ENCODE measurements around the gene CEP19. TPM values are rescaled to one million over a fixed set of nuclear protein-coding genes. Genes with fewer than 3 reads are reported as not detected.

CEP19 gene
- total RNA-seq, 2 experiments from 2014 or later = 4.7 to 5.6 TPM

DNA sequence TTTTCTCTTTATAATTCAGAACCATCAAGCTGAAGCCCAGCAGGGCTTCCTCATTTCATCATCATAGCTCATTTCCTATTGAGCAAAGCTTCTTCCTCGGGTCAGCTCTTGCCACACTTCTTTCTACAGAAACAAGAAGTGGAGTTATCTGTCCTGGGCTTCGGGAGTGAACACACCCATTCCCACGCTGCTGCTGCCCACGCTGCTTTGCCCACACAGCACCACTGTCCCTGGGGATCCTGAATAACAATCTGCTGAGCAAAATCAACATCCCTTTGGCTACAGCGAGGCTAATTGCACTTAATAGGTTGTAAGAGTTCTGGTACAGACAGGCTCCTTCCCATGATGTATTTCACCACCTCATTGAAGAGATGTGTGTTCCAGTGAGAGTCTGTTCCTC lies 23.7 kb downstream of the CEP19 start:
- Mint-ChIP-seq H3K27ac (no peak overlapping the region), H3K27me3 (no peaks in the 10 kb centered on the region), H3K9me3 (ENCODE audit: low read depth) (no peaks in the 10 kb centered on the region), H3K4me3 (no peak overlapping the region), H3K36me3 (ENCODE audit: low read depth) (no peaks in the 10 kb centered on the region), H3K4me1 (peaks cover 12% of the 10 kb centered on the region)
- ChIA-PET CTCF (interaction anchor here (0.6 to 9.1 kb wide), 7 partner anchors 8 to 81 kb away, joined by 3 to 216 read pairs (median 4); no protein-coding TSS in a partner anchor), POLR2A (no interaction called here)
- DNase-seq = no peak
- intact Hi-C loops (cut with DNase I, micrococcal nuclease) = loop anchor here in 1 of 2 experiments (5.0 kb wide), 1 partner anchor 151 kb away; no protein-coding TSS in a partner anchor
- no peak for ATAC-seq

DNA sequence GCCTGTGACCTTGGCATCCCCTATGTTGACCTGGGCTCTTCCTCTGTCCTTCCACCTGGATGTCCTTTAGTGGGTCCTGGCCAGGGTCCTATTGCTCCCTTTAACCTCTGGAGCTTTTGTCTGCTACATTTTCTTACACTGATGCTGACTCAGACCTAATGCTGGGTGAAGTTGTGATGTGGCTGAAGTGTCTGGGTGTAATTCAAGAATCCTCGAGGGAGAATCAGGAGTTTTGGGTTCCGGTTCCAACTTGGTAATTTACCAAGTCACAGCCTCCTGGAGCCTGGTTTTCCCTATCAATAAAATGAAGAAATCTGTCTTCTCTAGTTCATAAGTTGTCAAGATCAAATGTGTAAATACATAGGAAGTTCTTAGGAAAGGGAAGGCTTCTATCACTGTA lies 25.6 kb downstream of the CEP19 start:
- DNase-seq (no peak), ATAC-seq (no peak)
- peaks cover 12% of the 10 kb centered on the region for H3K4me1 Mint-ChIP-seq
- H3K27me3 Mint-ChIP-seq = no peaks in the 10 kb centered on the region
- no peak overlapping the region for H3K27ac Mint-ChIP-seq
- CTCF ChIA-PET = interaction anchor here (0.6 to 9.1 kb wide), 9 partner anchors 9 to 434 kb away, joined by 3 to 216 read pairs (median 6); no protein-coding TSS in a partner anchor
- intact Hi-C loops (cut with DNase I, micrococcal nuclease) = loop anchor here in 1 of 2 experiments (5.0 kb wide), 1 partner anchor 149 kb away; no protein-coding TSS in a partner anchor
- H3K9me3 Mint-ChIP-seq (ENCODE audit: low read depth) = peaks cover 6% of the 10 kb centered on the region
- POLR2A ChIA-PET = no interaction called here
- H3K4me3 Mint-ChIP-seq = no peak overlapping the region
- peaks cover 2% of the 10 kb centered on the region for H3K36me3 Mint-ChIP-seq (ENCODE audit: low read depth)

- ATAC-seq (peak; percentile 93), DNase-seq (peak; percentile 77)
- Mint-ChIP-seq H3K4me1 (peaks cover 12% of the 10 kb centered on the region), H3K27ac (peak overlapping the region; percentile 75), H3K27me3 (no peaks in the 10 kb centered on the region), H3K36me3 (ENCODE audit: low read depth) (peaks cover 2% of the 10 kb centered on the region), H3K9me3 (ENCODE audit: low read depth) (peaks cover 6% of the 10 kb centered on the region), H3K4me3 (peak overlapping the region; percentile 13)
- ChIA-PET POLR2A (no interaction called here), CTCF (interaction anchor here (0.6 to 9.1 kb wide), 41 partner anchors 8 to 663 kb away, joined by 3 to 216 read pairs (median 4); partner anchors contain the start of gene PAK2)
- intact Hi-C loops (cut with DNase I, micrococcal nuclease) = loop anchor here (1.0 to 5.0 kb wide), 6 partner anchors 42 to 147 kb away; no protein-coding TSS in a partner anchor
These were observed 27.3 kb downstream of the CEP19 start for GRCh38 chr3:196684548-196685407.

DNA sequence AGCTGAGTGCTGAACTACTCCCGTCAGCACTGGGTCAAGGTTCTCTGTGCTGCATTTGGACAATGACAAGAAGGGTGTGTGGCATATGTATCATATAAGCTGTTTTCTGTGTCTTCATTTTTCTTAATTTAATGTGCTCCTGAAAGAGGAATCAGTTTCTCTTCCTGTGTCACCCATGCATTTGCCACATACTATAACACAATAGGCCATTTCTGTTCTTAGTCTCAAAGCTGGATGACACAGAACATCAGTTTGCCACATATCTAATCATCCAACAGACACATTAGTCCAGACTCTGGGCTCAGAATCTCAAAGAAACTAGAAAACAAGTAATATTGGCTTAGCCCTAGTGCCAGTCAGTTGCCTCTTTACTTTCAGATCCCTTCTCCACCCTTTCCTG lies 34.1 kb downstream of the CEP19 start:
- ATAC-seq (peak; percentile 65), DNase-seq (no peak)
- Mint-ChIP-seq H3K36me3 (ENCODE audit: low read depth) (peaks cover 2% of the 10 kb centered on the region), H3K4me3 (no peak overlapping the region), H3K9me3 (ENCODE audit: low read depth) (peaks cover 3% of the 10 kb centered on the region), H3K4me1 (peaks cover 14% of the 10 kb centered on the region), H3K27ac (peak overlapping the region; percentile 61), H3K27me3 (no peaks in the 10 kb centered on the region)
- ChIA-PET CTCF (interaction anchor here (0.6 to 2.6 kb wide), 9 partner anchors 9 to 193 kb away, joined by 3 to 15 read pairs (median 4); no protein-coding TSS in a partner anchor), POLR2A (interaction anchor here (0.5 kb wide), 1 partner anchor 238 kb away, joined by 4 read pairs; no protein-coding TSS in a partner anchor)
- intact Hi-C loops (cut with DNase I, micrococcal nuclease) = no loop called here

GRCh38 chr3:196677353-196677752 lies 34.7 kb downstream of the CEP19 start:
- Mint-ChIP-seq H3K4me3 (no peak overlapping the region), H3K4me1 (peaks cover 14% of the 10 kb centered on the region), H3K27ac (no peak overlapping the region), H3K36me3 (ENCODE audit: low read depth) (peaks cover 2% of the 10 kb centered on the region), H3K27me3 (no peaks in the 10 kb centered on the region), H3K9me3 (ENCODE audit: low read depth) (peaks cover 1% of the 10 kb centered on the region)
- intact Hi-C loops (cut with DNase I, micrococcal nuclease) = no loop called here
- no peak for DNase-seq
- ATAC-seq = peak; percentile 12
- ChIA-PET POLR2A (no interaction called here), CTCF (interaction anchor here (0.6 to 2.6 kb wide), 12 partner anchors 8 to 194 kb away, joined by 3 to 15 read pairs (median 4); no protein-coding TSS in a partner anchor)

GRCh38 chr3:196673632-196674031 lies 38.4 kb downstream of the CEP19 start:
- no peak for DNase-seq
- no peaks in the 10 kb centered on the region for H3K27me3 Mint-ChIP-seq
- intact Hi-C loops (cut with DNase I, micrococcal nuclease) = no loop called here
- POLR2A ChIA-PET = no interaction called here
- H3K4me3 Mint-ChIP-seq = no peak overlapping the region
- peaks cover 27% of the 10 kb centered on the region for H3K4me1 Mint-ChIP-seq
- no peak for ATAC-seq
- H3K36me3 Mint-ChIP-seq (ENCODE audit: low read depth) = no peaks in the 10 kb centered on the region
- no peaks in the 10 kb centered on the region for H3K9me3 Mint-ChIP-seq (ENCODE audit: low read depth)
- CTCF ChIA-PET = interaction anchor here (0.7 kb wide), 1 partner anchor 9 kb away, joined by 9 read pairs; no protein-coding TSS in a partner anchor
- H3K27ac Mint-ChIP-seq = no peak overlapping the region

DNA sequence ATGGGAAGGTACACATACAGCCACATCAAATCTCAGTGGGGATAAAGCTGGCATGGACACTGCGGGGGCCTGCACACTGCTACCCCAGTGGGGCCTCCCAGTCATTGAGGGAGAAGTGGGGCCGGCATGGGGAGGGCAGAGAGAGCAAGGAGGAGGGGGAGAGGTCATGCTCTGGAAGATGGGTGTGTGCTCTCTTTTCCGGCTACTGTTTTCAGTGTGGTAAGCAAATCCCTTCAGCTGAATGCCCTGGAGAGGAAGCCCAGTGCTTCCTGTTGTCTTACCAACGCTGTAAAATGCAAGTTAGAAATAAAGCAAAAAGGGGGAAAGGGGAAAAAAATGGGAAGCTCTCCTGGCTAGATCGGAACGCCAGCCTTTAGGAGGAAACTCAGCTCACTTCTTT lies 41.7 kb downstream of the CEP19 start:
- Mint-ChIP-seq H3K4me1 (peaks cover 13% of the 10 kb centered on the region), H3K36me3 (ENCODE audit: low read depth) (no peaks in the 10 kb centered on the region), H3K4me3 (no peak overlapping the region), H3K9me3 (ENCODE audit: low read depth) (no peaks in the 10 kb centered on the region), H3K27me3 (no peaks in the 10 kb centered on the region), H3K27ac (peak overlapping the region; percentile 64)
- ChIA-PET CTCF (interaction anchor here (0.6 to 1.2 kb wide), 5 partner anchors 15 to 1283 kb away, joined by 3 to 4 read pairs (median 3); no protein-coding TSS in a partner anchor), POLR2A (no interaction called here)
- DNase-seq (no peak), ATAC-seq (no peak)
- intact Hi-C loops (cut with DNase I, micrococcal nuclease) = no loop called here

- Mint-ChIP-seq H3K27ac (no peak overlapping the region), H3K4me3 (no peak overlapping the region), H3K4me1 (peaks cover 13% of the 10 kb centered on the region), H3K27me3 (no peaks in the 10 kb centered on the region), H3K9me3 (ENCODE audit: low read depth) (no peaks in the 10 kb centered on the region), H3K36me3 (ENCODE audit: low read depth) (no peaks in the 10 kb centered on the region)
- ATAC-seq (no peak), DNase-seq (no peak)
- ChIA-PET POLR2A (no interaction called here), CTCF (no interaction called here)
- intact Hi-C loops (cut with DNase I, micrococcal nuclease) = no loop called here
These were observed 44.8 kb downstream of the CEP19 start for GRCh38 chr3:196667056-196667825.

DNA sequence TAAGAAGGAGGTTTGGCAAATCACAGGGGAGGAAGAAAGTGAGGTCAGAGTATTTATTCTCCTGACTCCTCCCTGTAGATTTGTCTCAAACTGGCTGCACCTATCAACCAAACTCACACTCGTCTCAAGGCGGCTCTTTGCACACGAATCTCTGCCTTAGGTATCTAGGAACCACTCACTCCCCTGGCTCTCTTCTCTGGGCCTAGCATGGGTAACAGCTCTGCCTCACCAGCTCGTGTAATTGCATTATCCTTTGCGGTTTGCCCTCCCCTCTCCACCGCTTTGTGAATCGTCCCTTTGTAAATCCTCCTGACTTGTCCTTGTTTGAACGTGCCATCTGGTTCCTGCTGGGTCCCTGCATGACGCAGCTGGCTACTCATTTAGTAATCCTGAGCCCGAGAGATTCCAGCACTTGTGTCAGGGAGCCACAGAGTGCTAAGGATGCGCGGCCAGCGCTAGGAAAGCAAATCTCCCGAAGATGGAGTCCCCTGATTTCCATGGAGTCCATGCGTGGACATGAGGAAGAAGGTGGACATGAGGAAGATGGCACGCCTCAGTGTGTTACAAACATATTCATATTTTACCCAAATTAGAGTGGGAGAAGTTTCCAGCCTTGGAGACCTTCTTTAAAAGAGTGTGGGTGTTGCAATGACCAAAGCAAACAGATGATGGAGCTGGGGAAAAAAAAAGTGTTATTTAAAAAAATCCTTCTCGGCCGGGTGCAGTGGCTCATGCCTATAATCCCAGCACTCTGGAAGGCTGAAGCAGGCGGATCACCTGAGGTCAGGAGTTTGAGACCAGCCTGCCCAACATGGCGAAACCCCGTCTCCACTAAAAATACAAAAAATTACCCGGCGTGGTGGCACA lies 45.8 kb downstream of the CEP19 start:
- Mint-ChIP-seq H3K4me1 (peaks cover 8% of the 10 kb centered on the region), H3K36me3 (ENCODE audit: low read depth) (peaks cover 3% of the 10 kb centered on the region), H3K27ac (no peak overlapping the region), H3K27me3 (no peaks in the 10 kb centered on the region), H3K9me3 (ENCODE audit: low read depth) (no peaks in the 10 kb centered on the region), H3K4me3 (no peak overlapping the region)
- ChIA-PET POLR2A (no interaction called here), CTCF (no interaction called here)
- ATAC-seq (no peak), DNase-seq (no peak)
- intact Hi-C loops (cut with DNase I, micrococcal nuclease) = no loop called here

- Mint-ChIP-seq H3K27ac (no peak overlapping the region), H3K4me1 (no peaks in the 10 kb centered on the region), H3K9me3 (ENCODE audit: low read depth) (no peaks in the 10 kb centered on the region), H3K27me3 (no peaks in the 10 kb centered on the region), H3K4me3 (no peak overlapping the region), H3K36me3 (ENCODE audit: low read depth) (peaks cover 20% of the 10 kb centered on the region)
- intact Hi-C loops (cut with DNase I, micrococcal nuclease) = no loop called here
- ChIA-PET CTCF (interaction anchor here (0.5 to 1.2 kb wide), 3 partner anchors 25 to 54 kb away, joined by 3 to 4 read pairs (median 3); no protein-coding TSS in a partner anchor), POLR2A (no interaction called here)
- ATAC-seq (no peak), DNase-seq (no peak)
These were observed 49.1 kb downstream of the CEP19 start for GRCh38 chr3:196662711-196663571.

All from activated CD4-positive, alpha-beta T cell treated with anti-CD3 and anti-CD28 coated beads for 36 hours (primary cell).